Keratinocyte (primary cell): ENCODE results near the gene MRTFB.

Experiments
- EZH2 ChIP-seq: IDR thresholded peaks from one replicate; pipeline ENCODE4 v1.6.1; 2012; ENCODE audit warnings: inconsistent platforms, mild to moderate bottlenecking, low read length, moderate library complexity
- TF ChIP-seq, protein P1 (sequence below), 3 experiments: IDR thresholded peaks in 1 of 3; conservative IDR thresholded peaks in 1 of 3; optimal IDR thresholded peaks in 1 of 3; 2 replicates in 2 of 3; 3 replicates in 1 of 3; pipeline versions ENCODE3 to v1.5.1; 2011; ENCODE audit warnings: low read length in 3 of 3, mild to moderate bottlenecking in 3 of 3, moderate library complexity in 2 of 3, control low read depth in 1 of 3, inconsistent platforms in 1 of 3; ENCODE audit not compliant: insufficient read depth in 2 of 3; ENCODE audit errors: extremely low read depth in 1 of 3

DNA sequence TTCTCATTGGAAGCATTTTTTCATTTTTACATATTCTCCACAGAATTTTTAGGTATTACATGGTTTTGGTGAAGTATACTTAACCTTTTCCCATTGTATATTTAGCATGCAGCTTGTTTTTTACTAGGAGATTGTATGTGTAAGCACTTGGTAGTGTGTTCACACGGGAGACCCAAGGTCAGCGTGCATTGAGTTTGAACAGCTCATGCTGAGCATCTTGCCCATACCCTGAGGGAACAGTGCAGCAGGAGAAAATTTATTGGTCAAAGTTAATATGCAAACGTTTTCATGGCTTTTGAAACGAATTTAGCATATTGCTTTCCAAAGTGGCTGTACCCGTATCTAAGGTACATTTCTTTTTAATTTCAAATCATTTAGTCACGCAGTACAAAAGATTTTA, 168.7 kb downstream of the MRTFB start:
- TF ChIP-seq, protein P1, sequence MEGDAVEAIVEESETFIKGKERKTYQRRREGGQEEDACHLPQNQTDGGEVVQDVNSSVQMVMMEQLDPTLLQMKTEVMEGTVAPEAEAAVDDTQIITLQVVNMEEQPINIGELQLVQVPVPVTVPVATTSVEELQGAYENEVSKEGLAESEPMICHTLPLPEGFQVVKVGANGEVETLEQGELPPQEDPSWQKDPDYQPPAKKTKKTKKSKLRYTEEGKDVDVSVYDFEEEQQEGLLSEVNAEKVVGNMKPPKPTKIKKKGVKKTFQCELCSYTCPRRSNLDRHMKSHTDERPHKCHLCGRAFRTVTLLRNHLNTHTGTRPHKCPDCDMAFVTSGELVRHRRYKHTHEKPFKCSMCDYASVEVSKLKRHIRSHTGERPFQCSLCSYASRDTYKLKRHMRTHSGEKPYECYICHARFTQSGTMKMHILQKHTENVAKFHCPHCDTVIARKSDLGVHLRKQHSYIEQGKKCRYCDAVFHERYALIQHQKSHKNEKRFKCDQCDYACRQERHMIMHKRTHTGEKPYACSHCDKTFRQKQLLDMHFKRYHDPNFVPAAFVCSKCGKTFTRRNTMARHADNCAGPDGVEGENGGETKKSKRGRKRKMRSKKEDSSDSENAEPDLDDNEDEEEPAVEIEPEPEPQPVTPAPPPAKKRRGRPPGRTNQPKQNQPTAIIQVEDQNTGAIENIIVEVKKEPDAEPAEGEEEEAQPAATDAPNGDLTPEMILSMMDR (optimal IDR thresholded peaks at IDR 0.05 in 1 of 3, IDR thresholded peaks at IDR 0.05 in 1 of 3, conservative IDR thresholded peaks at IDR 0.05 in 1 of 3; ENCODE audit: extremely low read depth in 1 of 3, insufficient read depth in 2 of 3, low read length in 3 of 3): no peak
- TF ChIP-seq EZH2: no peak
